Spleen (tissue), 11 donors: ENCODE results near the gene IMPG2. TPM values are rescaled to one million over a fixed set of nuclear protein-coding genes. Genes with fewer than 3 reads are reported as not detected.

Experiments used
- DNase-seq: peaks from one replicate; pipeline ENCODE4 v3.0.0-alpha.2; 2020
- H3K27ac ChIP-seq, 8 donors: fragments of 200-600 bp; sonication (generic) in 7 of 8; 1 replicate in 4 of 8; 2 replicates in 4 of 8; pipeline versions ENCODE4 v1.5.0 to v1.8.0; 2016 to 2021; ENCODE audit warnings: inconsistent platforms in 4 of 8, mild to moderate bottlenecking in 4 of 8, moderate library complexity in 1 of 8
- H3K27me3 ChIP-seq, 7 donors: fragments of 200-600 bp; sonication (generic) in 6 of 7; replicated peaks in 1 of 7; 1 replicate in 4 of 7; 2 replicates in 3 of 7; pipeline versions ENCODE4 v1.5.0 to v1.8.0; 2016 to 2021; ENCODE audit warnings: inconsistent platforms in 3 of 7, mild to moderate bottlenecking in 1 of 7
- H3K36me3 ChIP-seq, 6 donors: fragments of 200-600 bp; sonication (generic) in 5 of 6; 1 replicate in 4 of 6; 2 replicates in 2 of 6; pipeline versions ENCODE4 v1.5.0 to v1.8.0; 2016 to 2021; ENCODE audit warnings: inconsistent platforms in 2 of 6
- H3K4me1 ChIP-seq, 6 donors: fragments of 200-600 bp; sonication (generic) in 5 of 6; 1 replicate in 3 of 6; 2 replicates in 3 of 6; pipeline versions ENCODE4 v1.5.0 to v1.8.0; 2016 to 2021; ENCODE audit warnings: inconsistent platforms in 3 of 6
- H3K4me3 ChIP-seq, 8 donors: fragments of 200-600 bp; sonication (generic) in 7 of 8; 1 replicate in 4 of 8; 2 replicates in 4 of 8; pipeline versions ENCODE4 v1.5.0 to v1.8.0; 2016 to 2021; ENCODE audit warnings: inconsistent platforms in 4 of 8, mild to moderate bottlenecking in 4 of 8, moderate library complexity in 2 of 8
- H3K9me3 ChIP-seq, 8 donors: fragments of 200-600 bp; sonication (generic) in 7 of 8; 1 replicate in 4 of 8; 2 replicates in 4 of 8; pipeline versions ENCODE4 v1.5.0 to v1.8.0; 2016 to 2021; ENCODE audit warnings: inconsistent platforms in 4 of 8
- POLR2A ChIP-seq, 3 donors: fragments of 450-650 bp; IDR thresholded peaks; one replicate each; pipeline ENCODE4 v1.5.1; 2017; ENCODE audit warnings: antibody characterized with exemption in 3 of 3, mild to moderate bottlenecking in 1 of 3
- POLR2AphosphoS5 ChIP-seq, 3 donors: sonication (generic); formaldehyde crosslinking; IDR thresholded peaks; one replicate each; pipeline ENCODE4 v1.5.1; 2017; ENCODE audit warnings: antibody characterized with exemption in 3 of 3
- WGBS, 5 donors: extraction: QIAGEN DNeasy Blood & Tissue Kit in 3 of 5; methylation state at CpG; one replicate each; pipeline versions ENCODE4 v1.1.5 to v1.1.7; 2013 to 2018; 5-methylcytosine and 5-hydroxymethylcytosine counted together
- intact Hi-C: fragments of 100-400 bp; cut with DNase I; formaldehyde crosslinking; loops from one replicate; pipeline ENCODE4 v1.15.0; 2023; ENCODE audit warnings: low total_unique reads
- polyA plus RNA-seq, 3 donors: library from polyadenylated mRNA; stranded (reverse); fragments of 200-250 nt; gene quantifications; one replicate each; pipeline ENCODE4 v1.2.1, GENCODE V29; 2013
- total RNA-seq, 7 donors: library from RNA; depleted of rRNA in 3 of 7; stranded (reverse); fragments of >200 nt in 3 of 7; fragmentation: NEBNext Ultra II Directional in 4 of 7; extraction: Animal tissue kit (Norgen Biotek cat#: 25700) in 4 of 7; gene quantifications; one replicate each; pipeline versions ENCODE4 v1.1.0 to v1.2.1, GENCODE V29; 2016 to 2021
- TF ChIP-seq, protein P1 (sequence below), 11 experiments: fragments of 200-600 bp in 7 of 11; fragments of 450-650 bp in 4 of 11; sonication (generic) in 4 of 11; IDR thresholded peaks in 8 of 11; conservative IDR thresholded peaks in 3 of 11; 1 replicate in 7 of 11; 2 replicates in 4 of 11; pipeline versions ENCODE4 v1.4.0 to v1.8.0; 2016 to 2021; ENCODE audit warnings: antibody characterized with exemption in 11 of 11, inconsistent platforms in 4 of 11, mild to moderate bottlenecking in 1 of 11
- donor health status: healthy with polysubstance abuse.
- donor health status: DM: no; HTN: no; CAD: no; lungs with moderate emphysema.
- donor health status: DM: no; HTN: no; CAD: no.
- donor health status: Bipolar disorder and iron deficiency.
- donor health status: healthy.
- donor health status: DM: no; HTN: no; CAD: no.
- donor health status: DM: yes; HTN: yes; CAD: no.

Gene IMPG2
- total and polyA plus RNA-seq, 10 donors = 0.06 to 1.2 (median 0.52) TPM

DNA sequence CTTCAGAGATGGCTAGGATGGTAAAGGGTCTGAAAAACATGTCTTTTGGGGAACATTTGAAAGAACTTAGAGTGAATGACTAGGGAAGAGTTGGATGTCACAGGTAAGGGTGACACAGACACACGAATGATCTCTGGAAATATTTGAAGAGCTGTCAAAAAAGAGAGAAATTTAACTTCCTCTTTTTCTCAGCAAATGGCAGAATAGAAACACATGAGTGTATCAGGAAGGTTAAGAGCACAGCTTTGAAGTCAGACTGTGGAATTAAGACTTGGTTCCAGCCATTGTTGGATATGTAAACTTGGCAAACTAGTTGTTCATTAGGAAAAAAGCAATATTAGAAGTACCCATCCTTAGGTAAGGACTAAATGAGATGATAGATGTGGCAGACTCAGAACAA is 117.7 kb downstream of the IMPG2 start:
- no peak for TF ChIP-seq POLR2AphosphoS5 (IDR thresholded peaks at IDR 0.05)
- TF ChIP-seq, protein P1, sequence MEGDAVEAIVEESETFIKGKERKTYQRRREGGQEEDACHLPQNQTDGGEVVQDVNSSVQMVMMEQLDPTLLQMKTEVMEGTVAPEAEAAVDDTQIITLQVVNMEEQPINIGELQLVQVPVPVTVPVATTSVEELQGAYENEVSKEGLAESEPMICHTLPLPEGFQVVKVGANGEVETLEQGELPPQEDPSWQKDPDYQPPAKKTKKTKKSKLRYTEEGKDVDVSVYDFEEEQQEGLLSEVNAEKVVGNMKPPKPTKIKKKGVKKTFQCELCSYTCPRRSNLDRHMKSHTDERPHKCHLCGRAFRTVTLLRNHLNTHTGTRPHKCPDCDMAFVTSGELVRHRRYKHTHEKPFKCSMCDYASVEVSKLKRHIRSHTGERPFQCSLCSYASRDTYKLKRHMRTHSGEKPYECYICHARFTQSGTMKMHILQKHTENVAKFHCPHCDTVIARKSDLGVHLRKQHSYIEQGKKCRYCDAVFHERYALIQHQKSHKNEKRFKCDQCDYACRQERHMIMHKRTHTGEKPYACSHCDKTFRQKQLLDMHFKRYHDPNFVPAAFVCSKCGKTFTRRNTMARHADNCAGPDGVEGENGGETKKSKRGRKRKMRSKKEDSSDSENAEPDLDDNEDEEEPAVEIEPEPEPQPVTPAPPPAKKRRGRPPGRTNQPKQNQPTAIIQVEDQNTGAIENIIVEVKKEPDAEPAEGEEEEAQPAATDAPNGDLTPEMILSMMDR (IDR thresholded peaks at IDR 0.05 in 8 of 11, conservative IDR thresholded peaks at IDR 0.05 in 3 of 11) = no peak
- TF ChIP-seq POLR2A (IDR thresholded peaks at IDR 0.05) = no peak
- Histone ChIP-seq H3K4me1 (no peaks in the 10 kb centered on the region), H3K9me3 (no peaks in the 10 kb centered on the region), H3K36me3 (no peaks in the 10 kb centered on the region), H3K27ac (no peak overlapping the region), H3K27me3 (peaks cover 0 to 5% (median 0%) of the 10 kb centered on the region in 7 donors), H3K4me3 (no peak overlapping the region)
- DNase-seq = no peak
- intact Hi-C loops = no loop called here
- 11 to 25% (median 22%) methylated on average over 1 of the region's 1 CpG for WGBS, 5 donors

DNA sequence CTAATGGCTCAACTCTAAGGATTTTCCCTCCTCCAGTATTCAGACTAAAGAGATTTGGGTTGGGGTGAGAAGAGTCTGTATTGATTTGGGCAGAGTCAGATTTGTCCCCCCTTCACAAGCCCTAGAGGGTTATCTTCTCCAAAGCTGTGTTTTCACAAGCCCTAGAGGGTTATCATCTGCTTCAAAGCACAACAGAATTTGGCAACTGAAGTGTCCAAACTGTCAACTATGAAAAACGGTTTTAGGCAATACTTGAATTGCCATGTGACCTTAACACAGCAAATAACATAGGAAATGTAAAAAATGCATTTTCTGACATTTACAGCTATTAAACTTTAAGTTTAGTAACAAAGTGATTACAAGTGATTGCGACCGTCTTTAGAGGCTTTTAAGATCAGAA is 119.9 kb downstream of the IMPG2 start:
- Histone ChIP-seq H3K27me3 (peaks cover 0 to 5% (median 0%) of the 10 kb centered on the region in 7 donors), H3K4me3 (no peak overlapping the region), H3K27ac (no peak overlapping the region), H3K4me1 (no peaks in the 10 kb centered on the region), H3K36me3 (no peaks in the 10 kb centered on the region), H3K9me3 (no peaks in the 10 kb centered on the region)
- no peak for DNase-seq
- intact Hi-C loops = no loop called here
- WGBS, 5 donors = 18 to 27% (median 26%) methylated on average over 3 of the region's 3 CpGs
- TF ChIP-seq, protein P1 (IDR thresholded peaks at IDR 0.05 in 8 of 11, conservative IDR thresholded peaks at IDR 0.05 in 3 of 11) = no peak
- TF ChIP-seq POLR2A (IDR thresholded peaks at IDR 0.05) (no peak), POLR2AphosphoS5 (IDR thresholded peaks at IDR 0.05) (no peak)

DNA sequence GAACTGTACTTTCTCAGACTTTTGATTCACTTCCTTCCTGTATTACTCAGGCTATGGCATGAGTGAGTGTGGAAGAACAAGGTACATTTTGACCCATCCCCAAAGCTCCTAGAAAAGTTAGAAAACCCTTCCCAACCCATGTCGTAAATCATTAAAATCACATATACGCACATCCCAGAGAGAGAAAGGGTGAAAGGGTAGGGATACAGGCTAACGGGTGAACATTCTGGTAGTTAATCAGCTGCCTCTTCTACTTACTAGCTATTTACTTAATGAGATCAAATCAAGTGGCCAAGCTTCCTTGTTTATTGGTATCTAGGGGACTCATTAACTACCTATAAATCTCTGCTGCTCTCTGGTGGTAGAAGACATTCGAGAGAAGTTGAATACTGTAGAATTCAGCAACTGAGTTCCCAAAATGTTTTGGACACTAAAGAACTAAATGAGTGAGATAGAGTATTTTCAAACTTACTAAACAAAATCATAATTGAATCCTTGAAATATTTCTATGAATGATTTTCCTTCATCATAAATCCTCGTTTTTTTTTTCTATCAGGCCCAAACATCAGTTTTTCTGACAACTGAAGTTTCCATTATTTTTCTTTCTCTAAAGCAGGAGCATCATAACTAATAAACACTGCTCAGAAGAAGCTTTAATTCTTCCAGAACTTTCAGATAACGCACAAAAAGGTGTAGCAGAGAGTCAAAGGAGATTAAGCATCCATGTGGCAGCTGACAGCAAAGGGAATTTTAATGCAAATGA is 124.2 kb downstream of the IMPG2 start:
- Histone ChIP-seq H3K4me1 (no peaks in the 10 kb centered on the region), H3K4me3 (no peak overlapping the region), H3K9me3 (no peaks in the 10 kb centered on the region), H3K36me3 (no peaks in the 10 kb centered on the region), H3K27me3 (no peaks in the 10 kb centered on the region), H3K27ac (no peak overlapping the region)
- TF ChIP-seq POLR2A (IDR thresholded peaks at IDR 0.05) = no peak
- TF ChIP-seq, protein P1 (IDR thresholded peaks at IDR 0.05 in 8 of 11, conservative IDR thresholded peaks at IDR 0.05 in 3 of 11) = peak in 5 of 11 experiments; percentile 12 to 47 (median 44)
- TF ChIP-seq POLR2AphosphoS5 (IDR thresholded peaks at IDR 0.05) = no peak
- WGBS, 5 donors = 46 to 69% (median 59%) methylated on average over 6 of the region's 6 CpGs
- no peak for DNase-seq
- intact Hi-C loops = loop anchor here (10.0 kb wide), 1 partner anchor 301 kb away; no protein-coding TSS in a partner anchor

DNA sequence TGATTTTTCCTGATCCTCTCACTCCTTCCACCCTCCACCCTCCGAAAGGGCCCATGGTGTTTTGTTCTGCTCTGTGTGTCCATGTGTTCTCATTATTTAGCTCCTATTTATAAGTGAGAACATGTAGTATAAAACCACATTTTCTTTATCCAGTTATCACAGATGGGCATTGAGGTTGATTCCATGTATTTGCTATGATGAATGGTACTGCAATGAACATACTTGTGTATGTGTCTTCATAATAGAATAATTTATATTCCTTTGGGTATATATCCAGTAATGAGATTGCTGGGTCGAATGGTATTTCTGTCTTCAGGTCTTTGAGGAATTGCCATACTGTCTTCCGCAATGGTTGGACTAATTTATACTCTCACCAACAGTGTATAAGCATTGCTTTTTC is 126.0 kb downstream of the IMPG2 start:
- no peak overlapping the region for H3K27ac ChIP-seq
- no peaks in the 10 kb centered on the region for H3K4me1 ChIP-seq
- no peak overlapping the region for H3K4me3 ChIP-seq
- no peaks in the 10 kb centered on the region for H3K9me3 ChIP-seq
- no peak for TF ChIP-seq POLR2AphosphoS5 (IDR thresholded peaks at IDR 0.05)
- TF ChIP-seq POLR2A (IDR thresholded peaks at IDR 0.05) = no peak
- TF ChIP-seq, protein P1 (IDR thresholded peaks at IDR 0.05 in 8 of 11, conservative IDR thresholded peaks at IDR 0.05 in 3 of 11) = no peak
- WGBS, 5 donors = 57 to 77% (median 71%) methylated on average over 3 of the region's 3 CpGs
- DNase-seq = no peak
- intact Hi-C loops = loop anchor here (10.0 kb wide), 1 partner anchor 300 kb away; no protein-coding TSS in a partner anchor
- no peaks in the 10 kb centered on the region for H3K27me3 ChIP-seq
- H3K36me3 ChIP-seq = no peaks in the 10 kb centered on the region
